Vagina (tissue), 2 donors: ENCODE measurements around the gene CNTROB.

Experiments used
- CTCF ChIP-seq, 3 experiments: fragments of 450-650 bp in 2 of 3; fragments of 200-600 bp in 1 of 3; sonication (generic) in 1 of 3; IDR thresholded peaks; one replicate each; pipeline ENCODE4 v1.5.1; 2017 to 2019; ENCODE audit warnings: antibody characterized with exemption in 3 of 3, mild to moderate bottlenecking in 2 of 3, moderate library complexity in 2 of 3
- POLR2A ChIP-seq, 2 donors: fragments of 450-650 bp; IDR thresholded peaks; one replicate each; pipeline ENCODE4 v1.6.1; 2017; ENCODE audit warnings: antibody characterized with exemption in 2 of 2, mild to moderate bottlenecking in 2 of 2, moderate library complexity in 2 of 2
- POLR2AphosphoS5 ChIP-seq, 2 donors: sonication (generic); formaldehyde crosslinking; IDR thresholded peaks; one replicate each; pipeline ENCODE4 v1.9.0; 2017; ENCODE audit warnings: antibody characterized with exemption in 2 of 2, mild to moderate bottlenecking in 2 of 2, low read depth in 1 of 2; ENCODE audit not compliant: insufficient read depth in 1 of 2

DNA sequence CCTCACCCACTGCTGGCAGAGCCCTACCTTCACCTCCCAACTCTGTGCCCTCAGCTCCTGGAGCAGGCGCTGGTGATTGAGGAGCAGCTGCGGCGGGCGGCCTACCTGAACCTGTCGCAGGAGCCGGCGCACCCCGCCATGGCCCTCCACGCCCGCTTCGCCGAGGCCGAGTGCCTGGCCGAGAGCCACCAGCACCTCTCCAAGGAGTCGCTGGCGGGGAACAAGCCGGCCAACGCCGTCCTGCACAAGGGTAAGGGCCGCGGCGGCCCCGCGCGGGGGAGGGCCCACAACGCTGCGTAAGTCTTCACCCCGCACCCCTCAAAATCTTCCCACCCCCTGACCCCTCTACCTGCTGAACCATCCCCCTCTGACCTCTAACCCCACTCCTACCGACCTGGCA, 22.9 kb upstream of the CNTROB start:
- TF ChIP-seq CTCF (IDR thresholded peaks at IDR 0.05), result no peak
- no peak for TF ChIP-seq POLR2A (IDR thresholded peaks at IDR 0.05)
- no peak for TF ChIP-seq POLR2AphosphoS5 (IDR thresholded peaks at IDR 0.05; ENCODE audit: insufficient read depth in 1 of 2, low read depth in 1 of 2)
